BJ (cell line): ENCODE data around the gene MAN1C1. TPM values are rescaled to one million over a fixed set of nuclear protein-coding genes. Genes with fewer than 3 reads are reported as not detected.

Source experiments
- CTCF ChIA-PET: fragments of 350-600 bp; formaldehyde crosslinking; extraction: SDS; loops from one replicate; lab custom pipeline; 2021; ENCODE audit warnings: antibody characterized with exemption, inconsistent platforms; lab: Yijun Ruan, JAX
- POLR2A ChIA-PET: fragments of 300-600 bp; sonication (Branson Sonifier 250); formaldehyde crosslinking; extraction: SDS; loops from one replicate; lab custom pipeline; 2021; ENCODE audit warnings: antibody characterized with exemption; lab: Charles Lee
- DNase-seq: peaks from one replicate; pipeline ENCODE4 v3.0.0-alpha.2; 2011; ENCODE audit warnings: low read depth
- H3K27me3 ChIP-seq: 2 replicates; pipeline ENCODE4 v1.6.0; 2011; ENCODE audit warnings: low read length; ENCODE audit not compliant: control insufficient read depth, insufficient read depth
- H3K36me3 ChIP-seq: 2 replicates; pipeline ENCODE4 v1.5.1; 2011; ENCODE audit warnings: low read length; ENCODE audit not compliant: control insufficient read depth, insufficient read depth
- H3K4me3 ChIP-seq: 2 replicates; pipeline ENCODE4 v1.5.1; 2011; ENCODE audit warnings: low read depth, mild to moderate bottlenecking, control low read depth, low read length
- CTCF ChIP-seq: IDR thresholded peaks from 2 replicates; pipeline ENCODE4 v1.5.1; 2011; ENCODE audit warnings: low read depth, mild to moderate bottlenecking, control low read depth, inconsistent platforms, low read length, moderate library complexity; ENCODE audit not compliant: insufficient read depth
- polyA plus RNA-seq: library from polyadenylated mRNA; depleted of rRNA; stranded (reverse); fragments of >200 nt; gene quantifications from 2 replicates; pipeline ENCODE4 v1.2.3, GENCODE V29; 2011

The MAN1C1 gene
- polyA plus RNA-seq, 1 experiment: 1.1 TPM

DNA sequence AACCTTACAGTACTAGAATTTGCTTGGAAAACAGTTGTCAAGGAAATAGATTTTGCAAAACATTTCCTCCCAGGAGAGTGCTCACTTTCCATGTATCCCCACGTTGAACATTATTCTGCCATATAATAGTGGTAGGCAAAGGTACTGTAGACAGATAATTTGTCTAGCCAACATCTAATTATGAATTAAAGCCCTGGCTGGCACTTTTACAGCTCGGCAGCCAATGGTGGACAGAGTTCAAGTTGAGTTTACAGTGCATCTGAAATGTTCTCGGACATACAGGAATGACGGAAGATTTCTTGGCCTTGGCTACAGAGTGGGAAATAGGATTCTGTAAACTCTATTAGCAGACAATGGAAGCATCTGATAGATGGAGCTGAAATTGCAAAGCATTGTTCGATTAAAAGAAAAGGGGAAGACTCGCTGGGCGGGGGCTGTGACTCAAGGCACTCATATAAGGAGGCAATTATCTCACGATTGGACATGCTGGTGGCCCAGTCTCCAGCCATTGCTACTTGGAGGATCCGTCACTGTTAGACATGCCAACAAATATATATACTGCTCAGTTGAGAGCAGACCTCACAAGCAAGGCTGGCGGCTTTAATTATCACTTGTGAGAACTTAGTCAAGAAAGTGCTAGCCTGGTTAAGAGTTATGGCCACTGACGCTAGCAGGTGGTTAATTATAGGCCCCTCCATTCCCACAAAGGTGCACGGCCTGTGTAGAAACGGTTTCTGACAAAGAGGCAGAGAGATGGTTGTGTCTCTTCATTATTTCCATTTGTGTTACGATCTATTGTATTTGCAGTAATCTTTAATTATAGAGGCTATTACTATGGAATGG lies 48.0 kb downstream of the MAN1C1 start:
- POLR2A ChIA-PET: no interaction called here

DNA sequence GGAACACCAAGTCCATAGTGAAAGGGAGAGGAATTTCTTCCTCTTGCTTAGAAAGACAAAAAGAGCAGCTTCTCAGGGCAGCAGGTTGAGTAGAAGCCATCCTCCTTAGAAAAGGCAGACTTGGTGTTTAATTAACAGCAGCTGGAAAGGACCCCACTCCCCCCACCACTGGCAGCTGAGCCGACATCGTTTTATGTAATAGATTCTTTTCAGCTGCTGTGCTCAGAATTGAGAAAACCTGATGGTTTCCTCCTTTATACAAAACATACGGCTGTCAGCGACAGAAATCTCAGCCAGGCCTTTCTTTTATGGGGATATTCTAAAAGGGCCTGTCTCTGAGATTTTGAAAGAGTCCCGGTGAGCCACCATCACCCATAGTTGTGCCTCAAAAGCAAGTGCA lies 49.9 kb downstream of the MAN1C1 start:
- Histone ChIP-seq H3K27me3 (peaks cover 9% of the 10 kb centered on the region), H3K4me3 (no peak overlapping the region), H3K36me3 (no peaks in the 10 kb centered on the region)
- DNase-seq: no peak
- POLR2A ChIA-PET: no interaction called here
- no peak for TF ChIP-seq CTCF
- CTCF ChIA-PET: interaction anchor here (0.6 to 1.5 kb wide), 2 partner anchors 9 to 16 kb away, joined by 5 to 6 read pairs; no protein-coding TSS in a partner anchor

More for the DNA sequence above, 48.0 kb downstream of the MAN1C1 start:
- H3K27me3 ChIP-seq: peaks cover 3% of the 10 kb centered on the region
- H3K36me3 ChIP-seq: no peaks in the 10 kb centered on the region
- H3K4me3 ChIP-seq: no peak overlapping the region
- DNase-seq: no peak
- no peak for TF ChIP-seq CTCF
- CTCF ChIA-PET: interaction anchor here (0.6 kb wide), 1 partner anchor 56 kb away, joined by 3 read pairs; no protein-coding TSS in a partner anchor

DNA sequence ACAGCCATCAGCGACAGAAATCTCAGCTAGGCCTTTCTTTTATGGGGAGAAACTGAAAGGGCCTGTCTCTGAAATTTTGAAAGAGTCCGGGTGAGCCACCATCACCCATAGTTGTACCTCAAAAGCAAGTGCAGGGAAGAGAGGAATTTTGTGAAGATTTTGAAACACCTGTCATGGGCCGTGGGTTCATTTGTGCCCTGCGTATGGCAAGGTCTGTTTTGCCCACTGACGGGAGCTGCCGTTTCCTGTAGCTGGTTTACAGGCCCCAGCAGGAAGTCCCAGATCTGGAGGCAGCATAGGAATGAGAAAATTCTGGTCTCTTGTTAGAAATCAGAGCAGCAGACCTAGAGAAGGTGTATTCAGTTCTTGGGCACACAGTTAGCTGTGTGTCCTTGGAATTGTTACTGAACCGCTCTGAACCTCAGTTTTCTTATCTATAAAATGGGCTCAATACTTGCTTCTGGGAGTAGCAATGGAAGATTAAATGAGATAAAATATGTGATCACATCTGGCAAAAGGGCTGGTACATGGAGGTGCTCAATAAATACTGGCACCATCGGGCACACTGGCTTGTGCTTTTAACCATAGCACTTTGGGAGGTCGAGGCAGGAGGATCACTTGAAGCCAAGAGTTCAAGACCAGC lies 52.5 kb downstream of the MAN1C1 start:
- H3K36me3 ChIP-seq: no peaks in the 10 kb centered on the region
- no peak for DNase-seq
- POLR2A ChIA-PET: no interaction called here
- no peak for TF ChIP-seq CTCF
- H3K4me3 ChIP-seq: no peak overlapping the region
- peaks cover 13% of the 10 kb centered on the region for H3K27me3 ChIP-seq
- CTCF ChIA-PET: interaction anchor here (1.8 kb wide), 1 partner anchor 38 kb away, joined by 3 read pairs; no protein-coding TSS in a partner anchor

- Histone ChIP-seq H3K4me3 (no peak overlapping the region), H3K27me3 (peaks cover 13% of the 10 kb centered on the region), H3K36me3 (no peaks in the 10 kb centered on the region)
- no peak for DNase-seq
- no peak for TF ChIP-seq CTCF
- ChIA-PET POLR2A (no interaction called here), CTCF (interaction anchor here (1.3 to 1.8 kb wide), 2 partner anchors 39 to 127 kb away, joined by 3 read pairs; no protein-coding TSS in a partner anchor)
Measured at GRCh38 chr1:25669781-25670567, 53.4 kb downstream of the MAN1C1 start.
